B cell (primary cell): ENCODE data around the gene CCDC63.

Experiments
- CTCF ChIP-seq: fragments of 200-600 bp; IDR thresholded peaks from one replicate; pipeline ENCODE4 v1.8.0; 2022; ENCODE audit warnings: antibody characterized with exemption, mild to moderate bottlenecking
- EZH2 ChIP-seq: IDR thresholded peaks from 2 replicates; pipeline ENCODE4 v1.6.1; 2012; ENCODE audit warnings: borderline replicate concordance, low read depth, mild to moderate bottlenecking, moderate library complexity, low read length; ENCODE audit not compliant: insufficient read depth, poor library complexity, severe bottlenecking

GRCh38 chr12:110937104-110937641, 90.4 kb downstream of the CCDC63 start:
- TF ChIP-seq CTCF (peak; percentile 100), EZH2 (no peak)
